GM12878 (cell line): ENCODE results near the gene TOLLIP. TPM values are rescaled to one million over a fixed set of nuclear protein-coding genes. Genes with fewer than 3 reads are reported as not detected.

Experiments used
- ATAC-seq: fragments of 200-7000 bp; cut with Tn5 transposase; 3 replicates; pipeline ENCODE4 v1.9.1; 2020; ENCODE audit warnings: mild to moderate bottlenecking, moderate library complexity
- BruUV-seq: library from RNA; stranded (reverse); fragments of 400-500 nt; replicated peaks from 2 replicates; lab custom pipeline; 2021; lab: Mats Ljungman, UMichigan
- CTCF ChIA-PET: fragments of 300-600 bp; sonication (Branson Sonifier 250); formaldehyde crosslinking; extraction: SDS; loops from one replicate; lab custom pipeline; 2021; ENCODE audit warnings: inconsistent platforms; lab: Yijun Ruan, JAX
- POLR2A ChIA-PET: fragments of 350-600 bp; formaldehyde crosslinking; extraction: SDS; loops from one replicate; lab custom pipeline; 2021; ENCODE audit warnings: inconsistent platforms; lab: Charles Lee
- RAD21 ChIA-PET: fragments of 300-600 bp; sonication (Branson Sonifier 250); formaldehyde crosslinking; loops from one replicate; lab custom pipeline; 2023; ENCODE audit warnings: antibody characterized with exemption; ENCODE audit not compliant: unreplicated experiment; lab: Charles Lee
- SMC1A ChIA-PET: fragments of 300-600 bp; sonication (Branson Sonifier 250); formaldehyde crosslinking; loops from one replicate; lab custom pipeline; 2023; ENCODE audit not compliant: unreplicated experiment, uncharacterized antibody; lab: Charles Lee
- DNase-seq: peaks from one replicate; pipeline ENCODE4 v3.0.0-alpha.2; 2011; ENCODE audit warnings: low read depth, low spot score
- FAIRE-seq: peaks from 3 replicates; lab custom pipeline; 2011; peaks lifted over from hg19 to GRCh38; lab: Jason Lieb, UNC
- H2AFZ ChIP-seq: 2 replicates; pipeline ENCODE4 v1.6.0; 2011; ENCODE audit warnings: low read depth, low read length, control low read depth; ENCODE audit not compliant: control insufficient read depth
- H3K27ac ChIP-seq: 2 replicates; pipeline ENCODE4 v1.5.1; 2011; ENCODE audit warnings: control low read depth; ENCODE audit not compliant: control insufficient read depth, insufficient read depth
- H3K27me3 ChIP-seq, 2 experiments: replicated peaks in 1 of 2; 2 replicates each; pipeline versions ENCODE4 v1.6.0 to v1.6.1; 2011; ENCODE audit warnings: low read length in 1 of 2; ENCODE audit not compliant: control insufficient read depth in 2 of 2, insufficient read depth in 2 of 2
- H3K36me3 ChIP-seq, 2 experiments: 2 replicates each; pipeline ENCODE4 v1.5.1; 2011; ENCODE audit warnings: low read length in 1 of 2; ENCODE audit not compliant: control insufficient read depth in 2 of 2, insufficient read depth in 2 of 2
- H3K4me1 ChIP-seq: 2 replicates; pipeline ENCODE4 v1.6.1; 2011; ENCODE audit warnings: mild to moderate bottlenecking, low read length, moderate library complexity, mixed read lengths; ENCODE audit not compliant: control insufficient read depth, insufficient read depth
- H3K4me2 ChIP-seq: 2 replicates; pipeline ENCODE4 v1.6.0; 2011; ENCODE audit warnings: control low read depth; ENCODE audit not compliant: control insufficient read depth, insufficient read depth
- H3K4me3 ChIP-seq: fragments of 200-600 bp; sonication (generic); 2 replicates; pipeline ENCODE4 v1.5.1; 2016
- H3K79me2 ChIP-seq: 2 replicates; pipeline ENCODE4 v1.6.0; 2011; ENCODE audit warnings: low read length; ENCODE audit not compliant: control insufficient read depth, insufficient read depth
- H3K9ac ChIP-seq: 2 replicates; pipeline ENCODE4 v1.8.0; 2011; ENCODE audit warnings: low read length, control low read depth, mixed read lengths; ENCODE audit not compliant: control insufficient read depth, insufficient read depth
- H3K9me3 ChIP-seq: replicated peaks from 3 replicates; pipeline ENCODE4 v1.5.1; 2011; ENCODE audit warnings: mild to moderate bottlenecking, low read length; ENCODE audit not compliant: control insufficient read depth, insufficient read depth
- H4K20me1 ChIP-seq: 2 replicates; pipeline ENCODE4 v1.6.0; 2011; ENCODE audit not compliant: control insufficient read depth, insufficient read depth
- ATF3 ChIP-seq: IDR thresholded peaks from 2 replicates; pipeline ENCODE4 v1.6.1; 2011; ENCODE audit warnings: low read depth, mild to moderate bottlenecking, low read length, moderate library complexity, borderline replicate concordance; ENCODE audit errors: extremely low read depth
- CBX5 ChIP-seq: sonication (generic); IDR thresholded peaks from 2 replicates; pipeline ENCODE4 v1.6.1; 2016; ENCODE audit warnings: low read depth, moderate library complexity, mild to moderate bottlenecking, inconsistent platforms
- CHD1 ChIP-seq: IDR thresholded peaks from 2 replicates; pipeline ENCODE4 v1.6.1; 2012; ENCODE audit warnings: low read depth, low read length, improper control_type of control experiment
- KDM1A ChIP-seq: fragments of 200-600 bp; sonication (generic); IDR thresholded peaks from 2 replicates; pipeline ENCODE4 v1.6.1; 2016; ENCODE audit warnings: borderline replicate concordance
- LARP7 ChIP-seq: fragments of 450-650 bp; IDR thresholded peaks from 2 replicates; pipeline ENCODE4 v1.6.1; 2017; ENCODE audit warnings: mild to moderate bottlenecking
- PKNOX1 ChIP-seq: fragments of 450-650 bp; IDR thresholded peaks from 2 replicates; pipeline ENCODE4 v1.6.1; 2016; ENCODE audit warnings: mild to moderate bottlenecking
- RAD21 ChIP-seq: IDR thresholded peaks from 2 replicates; pipeline ENCODE4 v1.6.1; 2011; ENCODE audit warnings: mild to moderate bottlenecking, low read depth, low read length, moderate library complexity; ENCODE audit not compliant: insufficient read depth
- SP1 ChIP-seq: IDR thresholded peaks from one replicate; pipeline ENCODE4 v1.6.1; 2011; ENCODE audit warnings: low read depth, low read length
- YY1 ChIP-seq: IDR thresholded peaks from 2 replicates; pipeline ENCODE4 v1.6.1; 2011; ENCODE audit warnings: low read depth, mild to moderate bottlenecking, low read length
- ZBTB40 ChIP-seq: fragments of 450-650 bp; IDR thresholded peaks from 2 replicates; pipeline ENCODE4 v1.6.1; 2016; ENCODE audit warnings: mild to moderate bottlenecking, moderate library complexity, borderline replicate concordance
- ZNF24 ChIP-seq: fragments of 450-650 bp; IDR thresholded peaks from 2 replicates; pipeline ENCODE4 v1.6.1; 2017; ENCODE audit warnings: antibody characterized with exemption, mild to moderate bottlenecking
- WGBS: methylation state at CpG from one replicate; pipeline ENCODE4 v1.1.6; 2016; ENCODE audit warnings: low lambda C conversion rate; ENCODE audit not compliant: insufficient replicate concordance, insufficient coverage; ENCODE audit errors: missing lambda C conversion rate; 5-methylcytosine and 5-hydroxymethylcytosine counted together
- in situ Hi-C: fragments of 300-500 bp; cut with MboI; formaldehyde crosslinking; loops from 9 replicates; pipeline ENCODE4 v1.14.3; 2018; ENCODE audit warnings: mixed read lengths
- intact Hi-C: fragments of 100-400 bp; cut with micrococcal nuclease; formaldehyde crosslinking; loops from one replicate; pipeline ENCODE4 v1.14.2; 2022; ENCODE audit not compliant: unreplicated experiment
- polyA plus RNA-seq, 11 experiments: library from polyadenylated mRNA; depleted of rRNA in 4 of 11; unstranded in 6 of 11; stranded (reverse) in 5 of 11; fragments of >200 nt; fragmentation: Nextera tagmentation in 4 of 11; fragmentation: Illumina TruSeq in 1 of 11; extraction: Ambion mirVana in 4 of 11; extraction: Trizol in 1 of 11; gene quantifications; 1 replicate in 1 of 11; 2 replicates in 10 of 11; pipeline versions ENCODE4 v1.2.1 to v1.2.3, GENCODE V29; 2011 to 2016; ENCODE audit warnings: inconsistent platforms in 2 of 11, missing spikeins in 2 of 11, low read depth in 1 of 11
- total RNA-seq, 4 experiments: library from RNA; depleted of rRNA in 3 of 4; stranded (reverse); fragments of >200 nt in 3 of 4; fragmentation: Illumina TruSeq in 1 of 4; extraction: Trizol in 1 of 4; gene quantifications; 2 replicates each; pipeline versions ENCODE4 v1.2.1 to v1.2.3, GENCODE V29; 2013 to 2021
- TF ChIP-seq, protein P1 (sequence below): fragments of 450-650 bp; formaldehyde crosslinking; IDR thresholded peaks from 2 replicates; pipeline ENCODE4 v1.4.0; 2022; ENCODE audit warnings: mild to moderate bottlenecking, moderate library complexity

Gene TOLLIP
- total and polyA plus RNA-seq, 10 of the 15 experiments (the other 5 are each of a cell fraction or from before 2014, with no cell fraction given): 0.47 to 39.5 (median 21.6) TPM

DNA sequence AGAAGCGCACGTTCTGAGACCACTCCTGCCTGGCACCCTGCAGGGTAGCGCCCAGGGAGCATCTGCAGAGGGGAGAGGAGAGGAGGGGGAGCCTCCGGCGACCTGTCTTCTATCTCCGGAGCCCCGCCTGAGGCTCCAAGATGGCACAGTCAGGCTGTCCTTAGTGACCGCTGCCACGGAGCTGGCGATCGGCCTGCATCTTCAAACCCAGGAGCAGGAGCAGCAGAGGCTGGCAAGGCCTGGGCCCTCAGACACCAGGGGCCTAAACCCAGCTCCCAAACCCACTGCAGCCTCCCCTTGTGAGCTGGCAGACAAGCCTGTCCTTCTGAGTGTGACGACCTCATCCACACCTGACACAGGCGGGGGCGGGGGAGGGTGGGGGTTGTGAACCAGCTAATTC, 34.9 kb downstream of the TOLLIP start (continued):
- TF ChIP-seq, protein P1, sequence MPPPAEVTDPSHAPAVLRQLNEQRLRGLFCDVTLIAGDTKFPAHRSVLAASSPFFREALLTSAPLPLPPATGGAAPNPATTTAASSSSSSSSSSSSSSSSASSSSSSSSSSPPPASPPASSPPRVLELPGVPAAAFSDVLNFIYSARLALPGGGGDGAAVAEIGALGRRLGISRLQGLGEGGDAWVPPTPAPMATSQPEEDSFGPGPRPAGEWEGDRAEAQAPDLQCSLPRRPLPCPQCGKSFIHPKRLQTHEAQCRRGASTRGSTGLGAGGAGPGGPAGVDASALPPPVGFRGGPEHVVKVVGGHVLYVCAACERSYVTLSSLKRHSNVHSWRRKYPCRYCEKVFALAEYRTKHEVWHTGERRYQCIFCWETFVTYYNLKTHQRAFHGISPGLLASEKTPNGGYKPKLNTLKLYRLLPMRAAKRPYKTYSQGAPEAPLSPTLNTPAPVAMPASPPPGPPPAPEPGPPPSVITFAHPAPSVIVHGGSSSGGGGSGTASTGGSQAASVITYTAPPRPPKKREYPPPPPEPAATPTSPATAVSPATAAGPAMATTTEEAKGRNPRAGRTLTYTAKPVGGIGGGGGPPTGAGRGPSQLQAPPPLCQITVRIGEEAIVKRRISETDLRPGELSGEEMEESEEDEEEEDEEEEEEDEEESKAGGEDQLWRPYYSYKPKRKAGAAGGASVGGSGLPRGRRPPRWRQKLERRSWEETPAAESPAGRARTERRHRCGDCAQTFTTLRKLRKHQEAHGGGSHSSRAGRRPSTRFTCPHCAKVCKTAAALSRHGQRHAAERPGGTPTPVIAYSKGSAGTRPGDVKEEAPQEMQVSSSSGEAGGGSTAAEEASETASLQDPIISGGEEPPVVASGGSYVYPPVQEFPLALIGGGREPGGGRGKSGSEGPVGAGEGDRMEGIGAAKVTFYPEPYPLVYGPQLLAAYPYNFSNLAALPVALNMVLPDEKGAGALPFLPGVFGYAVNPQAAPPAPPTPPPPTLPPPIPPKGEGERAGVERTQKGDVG (CRISPR knock-in tag): no peak
- no peak for TF ChIP-seq ZNF24
- no peak for TF ChIP-seq YY1
- TF ChIP-seq SP1: no peak
- TF ChIP-seq LARP7: no peak

GRCh38 chr11:1272531-1272930, 36.9 kb downstream of the TOLLIP start:
- H3K9ac ChIP-seq: no peak overlapping the region
- no peaks in the 10 kb centered on the region for H3K9me3 ChIP-seq
- CTCF ChIA-PET: no interaction called here
- intact Hi-C loops (no loop called here), in situ Hi-C loops (no loop called here)
- RAD21 ChIA-PET: no interaction called here
- SMC1A ChIA-PET: no interaction called here
- peaks cover 0 to 2% of the 10 kb centered on the region in 2 experiments; a peak in 1 of 4 replicates for H3K36me3 ChIP-seq
- BruUV-seq: no TSS peak
- POLR2A ChIA-PET: no interaction called here
- H3K4me3 ChIP-seq: no peak overlapping the region
- no peak overlapping the region for H2AFZ ChIP-seq
- no peak overlapping the region for H3K27ac ChIP-seq
- H3K79me2 ChIP-seq: no peaks in the 10 kb centered on the region
- DNase-seq (no peak), ATAC-seq (no peak), FAIRE-seq (no peak)
- H3K4me2 ChIP-seq: no peak overlapping the region
- H4K20me1 ChIP-seq: no peaks in the 10 kb centered on the region
- H3K27me3 ChIP-seq: no peaks in the 10 kb centered on the region
- 99% methylated on average over 18 of the region's 30 CpGs for WGBS
- H3K4me1 ChIP-seq: no peaks in the 10 kb centered on the region
- no peak for TF ChIP-seq KDM1A
- no peak for TF ChIP-seq RAD21
- TF ChIP-seq PKNOX1: no peak
- no peak for TF ChIP-seq ATF3
- TF ChIP-seq CHD1: no peak
- no peak for TF ChIP-seq CBX5
- TF ChIP-seq ZBTB40: no peak
